Ishikawa (cell line): Measurements from ENCODE around the gene RHBDD1.

ENCODE experiments used
- CEBPB ChIP-seq: IDR thresholded peaks from 2 replicates; pipeline ENCODE4 v1.6.1; 2012
- CREB1 ChIP-seq: IDR thresholded peaks from 2 replicates; pipeline ENCODE4 v1.6.1; 2012; ENCODE audit warnings: low read depth
- EGR1 ChIP-seq: IDR thresholded peaks from 2 replicates; pipeline ENCODE4 v1.6.1; 2012
- EP300 ChIP-seq: IDR thresholded peaks from 2 replicates; pipeline ENCODE4 v1.6.1; 2012; ENCODE audit warnings: borderline replicate concordance
- FOXM1 ChIP-seq: IDR thresholded peaks from 2 replicates; pipeline ENCODE4 v1.6.1; 2012; ENCODE audit warnings: low read depth, borderline replicate concordance
- NFIC ChIP-seq: IDR thresholded peaks from 2 replicates; pipeline ENCODE4 v1.6.1; 2012
- RAD21 ChIP-seq: IDR thresholded peaks from 2 replicates; pipeline ENCODE4 v1.6.1; 2012; ENCODE audit warnings: low read depth
- TAF1 ChIP-seq: IDR thresholded peaks from 2 replicates; pipeline ENCODE4 v1.6.1; 2012; ENCODE audit warnings: low read depth, mild to moderate bottlenecking
- TCF12 ChIP-seq: IDR thresholded peaks from 2 replicates; pipeline ENCODE4 v1.6.1; 2012; ENCODE audit warnings: low read depth
- TEAD4 ChIP-seq: IDR thresholded peaks from 2 replicates; pipeline ENCODE4 v1.6.1; 2012
- YY1 ChIP-seq: IDR thresholded peaks from 2 replicates; pipeline ENCODE4 v1.6.1; 2012; ENCODE audit warnings: low read depth
- ZBTB7A ChIP-seq: IDR thresholded peaks from 2 replicates; pipeline ENCODE4 v1.6.1; 2012; ENCODE audit warnings: low read depth
- TF ChIP-seq, protein P1 (sequence below): IDR thresholded peaks from 2 replicates; pipeline ENCODE4 v1.6.1; 2012; ENCODE audit warnings: low read depth, mild to moderate bottlenecking
- TF ChIP-seq, protein P2 (sequence below): IDR thresholded peaks from 2 replicates; pipeline ENCODE4 v1.6.1; 2012
- TF ChIP-seq, protein P3 (sequence below): IDR thresholded peaks from 2 replicates; pipeline ENCODE4 v1.6.1; 2012

The RHBDD1 gene

DNA sequence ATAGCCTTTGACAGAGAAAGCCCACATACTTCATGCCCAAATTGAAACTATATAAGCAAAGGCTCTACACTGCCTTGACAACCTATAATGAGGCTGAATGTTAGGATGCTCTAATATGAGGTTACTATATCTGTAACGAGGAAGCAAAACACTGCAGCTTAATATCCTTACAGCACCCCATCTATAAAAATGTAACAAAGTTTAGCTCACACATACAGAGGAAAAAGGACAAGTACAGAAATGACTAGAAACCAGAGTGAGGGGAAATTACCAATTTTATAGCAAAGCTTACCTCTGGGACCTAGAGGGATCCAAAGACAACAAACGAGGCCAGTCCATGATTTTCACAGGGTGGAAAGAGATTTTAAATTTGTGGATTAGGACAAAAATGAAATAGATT, 189.7 kb downstream of the RHBDD1 start:
- TF ChIP-seq RAD21 (no peak), CEBPB (no peak), EGR1 (no peak), EP300 (no peak), TAF1 (no peak)
- TF ChIP-seq, protein P1, sequence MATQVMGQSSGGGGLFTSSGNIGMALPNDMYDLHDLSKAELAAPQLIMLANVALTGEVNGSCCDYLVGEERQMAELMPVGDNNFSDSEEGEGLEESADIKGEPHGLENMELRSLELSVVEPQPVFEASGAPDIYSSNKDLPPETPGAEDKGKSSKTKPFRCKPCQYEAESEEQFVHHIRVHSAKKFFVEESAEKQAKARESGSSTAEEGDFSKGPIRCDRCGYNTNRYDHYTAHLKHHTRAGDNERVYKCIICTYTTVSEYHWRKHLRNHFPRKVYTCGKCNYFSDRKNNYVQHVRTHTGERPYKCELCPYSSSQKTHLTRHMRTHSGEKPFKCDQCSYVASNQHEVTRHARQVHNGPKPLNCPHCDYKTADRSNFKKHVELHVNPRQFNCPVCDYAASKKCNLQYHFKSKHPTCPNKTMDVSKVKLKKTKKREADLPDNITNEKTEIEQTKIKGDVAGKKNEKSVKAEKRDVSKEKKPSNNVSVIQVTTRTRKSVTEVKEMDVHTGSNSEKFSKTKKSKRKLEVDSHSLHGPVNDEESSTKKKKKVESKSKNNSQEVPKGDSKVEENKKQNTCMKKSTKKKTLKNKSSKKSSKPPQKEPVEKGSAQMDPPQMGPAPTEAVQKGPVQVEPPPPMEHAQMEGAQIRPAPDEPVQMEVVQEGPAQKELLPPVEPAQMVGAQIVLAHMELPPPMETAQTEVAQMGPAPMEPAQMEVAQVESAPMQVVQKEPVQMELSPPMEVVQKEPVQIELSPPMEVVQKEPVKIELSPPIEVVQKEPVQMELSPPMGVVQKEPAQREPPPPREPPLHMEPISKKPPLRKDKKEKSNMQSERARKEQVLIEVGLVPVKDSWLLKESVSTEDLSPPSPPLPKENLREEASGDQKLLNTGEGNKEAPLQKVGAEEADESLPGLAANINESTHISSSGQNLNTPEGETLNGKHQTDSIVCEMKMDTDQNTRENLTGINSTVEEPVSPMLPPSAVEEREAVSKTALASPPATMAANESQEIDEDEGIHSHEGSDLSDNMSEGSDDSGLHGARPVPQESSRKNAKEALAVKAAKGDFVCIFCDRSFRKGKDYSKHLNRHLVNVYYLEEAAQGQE: no peak

DNA sequence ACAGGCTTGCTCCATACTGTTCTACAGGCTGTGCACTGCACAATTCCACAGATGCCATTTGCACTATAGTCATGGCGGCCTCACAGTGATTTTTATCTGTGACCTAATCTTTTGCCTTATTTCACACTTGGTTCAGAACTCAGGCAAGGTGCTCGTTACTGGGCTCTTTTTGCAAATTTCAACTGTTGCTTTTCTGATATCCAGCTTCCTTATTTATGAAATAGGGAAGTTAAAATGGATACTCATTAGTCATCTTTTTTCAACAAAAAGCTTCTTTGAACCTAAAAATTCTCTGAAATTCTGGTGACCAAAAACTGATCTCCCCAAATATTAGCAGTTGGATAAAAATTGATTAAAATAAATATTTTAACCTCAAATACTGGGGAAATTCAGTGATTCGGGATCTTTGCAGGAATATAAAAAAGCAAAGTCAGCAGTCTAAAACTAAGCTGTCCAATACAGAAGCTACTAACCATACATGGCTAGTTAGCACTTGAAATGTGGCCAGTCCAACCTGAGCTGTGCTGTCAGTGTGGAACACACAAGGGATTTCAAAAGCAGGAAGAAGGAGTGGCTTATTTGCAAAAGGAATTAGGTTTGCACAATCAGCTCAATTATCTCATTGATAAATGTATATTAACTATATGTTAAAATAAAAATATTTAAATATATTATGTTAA, 193.7 kb downstream of the RHBDD1 start:
- TF ChIP-seq NFIC: no peak
- TF ChIP-seq TCF12: no peak
- no peak for TF ChIP-seq EP300
- no peak for TF ChIP-seq YY1
- TF ChIP-seq TAF1: no peak

DNA sequence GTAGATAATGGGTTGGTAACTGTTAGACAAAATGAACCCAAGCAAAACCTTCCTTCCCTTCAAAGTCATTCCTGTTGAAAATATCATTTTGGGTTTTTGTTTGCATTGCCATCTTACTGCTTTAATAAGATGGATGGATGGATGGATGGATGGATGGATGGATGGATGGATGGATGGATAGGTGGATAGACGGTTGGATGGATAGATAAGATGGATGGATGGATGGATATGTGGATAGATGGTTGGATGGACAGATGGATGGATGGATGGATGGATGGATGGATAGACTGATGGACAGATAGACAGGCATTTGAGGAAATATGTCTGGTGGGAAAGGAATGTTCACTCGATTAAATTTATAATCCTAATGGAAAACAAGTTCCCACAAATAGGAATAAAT, 194.9 kb downstream of the RHBDD1 start:
- no peak for TF ChIP-seq RAD21
- TF ChIP-seq CREB1: no peak
- no peak for TF ChIP-seq EGR1
- no peak for TF ChIP-seq ZBTB7A
- no peak for TF ChIP-seq FOXM1
- no peak for TF ChIP-seq CEBPB
- TF ChIP-seq TCF12: no peak
- no peak for TF ChIP-seq YY1
- TF ChIP-seq, protein P2, sequence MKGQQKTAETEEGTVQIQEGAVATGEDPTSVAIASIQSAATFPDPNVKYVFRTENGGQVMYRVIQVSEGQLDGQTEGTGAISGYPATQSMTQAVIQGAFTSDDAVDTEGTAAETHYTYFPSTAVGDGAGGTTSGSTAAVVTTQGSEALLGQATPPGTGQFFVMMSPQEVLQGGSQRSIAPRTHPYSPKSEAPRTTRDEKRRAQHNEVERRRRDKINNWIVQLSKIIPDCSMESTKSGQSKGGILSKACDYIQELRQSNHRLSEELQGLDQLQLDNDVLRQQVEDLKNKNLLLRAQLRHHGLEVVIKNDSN: no peak
- no peak for TF ChIP-seq EP300
- TF ChIP-seq, protein P1: no peak
- TF ChIP-seq, protein P3, sequence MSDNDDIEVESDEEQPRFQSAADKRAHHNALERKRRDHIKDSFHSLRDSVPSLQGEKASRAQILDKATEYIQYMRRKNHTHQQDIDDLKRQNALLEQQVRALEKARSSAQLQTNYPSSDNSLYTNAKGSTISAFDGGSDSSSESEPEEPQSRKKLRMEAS: no peak
- TF ChIP-seq TEAD4: no peak
- TF ChIP-seq NFIC: no peak
- no peak for TF ChIP-seq TAF1

DNA sequence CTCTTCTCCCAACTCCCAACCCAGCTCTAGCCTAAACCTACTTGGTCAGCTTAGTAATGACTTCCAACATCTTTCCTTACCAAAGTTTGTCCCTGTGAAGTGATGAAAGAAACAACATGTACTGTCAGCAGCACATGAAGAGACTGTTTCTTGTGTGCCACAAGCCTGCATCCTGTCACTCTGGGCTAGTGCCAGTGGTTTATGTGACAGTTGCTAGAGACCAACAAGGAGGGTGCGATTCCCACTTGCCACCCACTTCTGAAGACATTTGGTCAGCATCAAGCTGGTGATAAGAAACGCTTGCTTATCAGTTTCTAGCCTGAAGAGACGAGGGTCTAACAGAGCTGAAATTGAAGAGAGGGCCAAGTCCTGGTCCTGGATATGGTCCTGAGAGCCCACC, 195.5 kb downstream of the RHBDD1 start:
- TF ChIP-seq EP300: no peak

DNA sequence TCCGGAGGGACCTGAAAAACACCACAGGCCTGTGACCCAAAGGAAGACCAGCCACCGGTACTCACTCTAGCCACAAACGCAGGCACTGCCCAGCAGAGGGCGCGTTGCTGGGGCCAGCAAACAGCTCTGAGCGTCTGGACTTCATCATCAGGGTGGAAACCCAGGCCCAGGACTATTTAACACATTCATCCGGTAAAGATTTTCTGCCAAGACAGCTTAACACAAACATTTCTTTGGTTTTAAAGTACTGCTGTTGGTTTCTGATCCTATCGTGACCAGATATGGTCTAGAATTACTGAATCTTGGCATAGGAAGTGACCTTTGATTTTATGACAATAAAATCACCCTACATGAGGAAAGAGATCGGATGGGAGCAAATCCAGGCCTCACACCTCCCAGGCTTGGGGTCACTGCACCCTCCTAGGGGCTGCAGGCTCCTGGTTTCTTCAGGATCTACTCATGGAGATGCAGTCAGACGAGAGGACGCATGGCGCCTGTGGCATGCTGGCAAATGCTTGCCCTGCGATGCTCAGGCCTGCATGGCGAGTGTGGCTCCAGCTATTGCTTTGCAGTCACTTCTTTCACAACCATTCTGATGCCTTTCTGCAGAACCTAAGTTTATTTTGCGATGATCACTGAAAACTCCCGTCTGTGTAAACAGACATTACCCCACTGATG, 197.8 kb downstream of the RHBDD1 start:
- TF ChIP-seq, protein P2: no peak
- TF ChIP-seq ZBTB7A: no peak
- no peak for TF ChIP-seq YY1
- no peak for TF ChIP-seq CREB1
- no peak for TF ChIP-seq EGR1
- peak; percentile 47; the same call in 1 of the 2 replicates for TF ChIP-seq RAD21
- TF ChIP-seq TAF1: no peak
- no peak for TF ChIP-seq EP300

DNA sequence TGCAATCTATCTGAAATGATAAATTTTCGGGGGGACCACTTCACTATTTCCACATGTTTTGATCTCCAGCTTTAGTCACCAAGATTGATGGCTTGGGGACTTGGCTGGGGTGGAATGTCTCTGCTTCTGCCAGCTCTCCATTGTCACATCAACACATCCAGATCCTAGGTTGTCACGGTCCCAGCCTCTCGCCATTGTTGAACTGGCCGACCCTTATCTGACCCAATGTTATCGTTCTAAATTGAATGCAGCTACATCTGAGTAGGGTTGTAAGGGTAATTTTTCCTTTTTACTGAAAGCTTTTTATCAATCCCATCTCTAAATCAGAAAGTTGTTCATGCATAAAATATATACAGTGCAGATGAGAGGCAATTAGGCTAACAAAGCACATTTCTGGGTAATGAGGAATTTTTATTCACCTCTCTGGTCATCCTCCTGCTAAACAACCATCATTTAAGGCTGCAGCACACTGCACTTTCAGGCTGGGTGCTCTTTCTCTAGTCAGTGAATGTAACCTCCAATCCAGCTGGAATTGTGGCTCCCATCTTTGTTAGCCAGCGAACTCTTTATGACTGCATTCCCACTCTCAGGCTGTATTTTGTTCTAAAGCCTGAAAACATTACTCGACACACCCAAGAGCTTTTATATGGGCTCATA, 200.0 kb downstream of the RHBDD1 start:
- no peak for TF ChIP-seq NFIC
- TF ChIP-seq TCF12: no peak

DNA sequence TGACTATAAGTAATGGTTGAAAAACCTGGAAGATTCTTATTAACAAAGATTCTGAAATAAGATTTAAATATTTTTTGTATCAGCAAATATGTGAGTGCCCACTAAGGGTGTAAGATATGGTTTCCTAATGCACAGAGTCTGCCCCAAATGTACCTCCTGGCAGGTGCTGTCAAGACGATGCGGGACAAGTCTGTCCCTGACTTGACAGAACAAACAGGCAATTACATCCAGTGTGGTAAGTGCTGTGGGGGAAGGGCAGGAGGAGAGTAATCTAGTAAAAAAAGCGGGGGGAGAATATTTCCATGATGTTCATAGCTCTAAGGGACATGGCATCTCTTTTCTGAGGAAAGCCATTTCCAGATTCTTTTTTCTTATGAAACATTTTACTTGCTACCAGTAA, 200.7 kb downstream of the RHBDD1 start:
- TF ChIP-seq CEBPB (no peak), EP300 (no peak)
